HEK293 (cell line): ENCODE data around the gene MRPS31.

Experiments
- CTCF ChIA-PET: fragments of 350-600 bp; formaldehyde crosslinking; extraction: SDS; loops from one replicate; lab custom pipeline; 2021; ENCODE audit warnings: antibody characterized with exemption; lab: Yijun Ruan, JAX
- POLR2A ChIA-PET: fragments of 300-600 bp; formaldehyde crosslinking; extraction: SDS; loops from one replicate; lab custom pipeline; 2020; ENCODE audit warnings: antibody characterized with exemption, inconsistent platforms; lab: Yijun Ruan, JAX
- H3K27ac ChIP-seq: fragments of 200-500 bp; sonication (Bioruptor generic); 2 replicates; pipeline ENCODE4 v1.5.1; 2014; ENCODE audit warnings: low read depth, low read length, control low read depth, inconsistent platforms; ENCODE audit errors: extremely low read depth
- H3K36me3 ChIP-seq, 2 experiments: fragments of 200-500 bp in 1 of 2; sonication (Bioruptor generic) in 1 of 2; 1 replicate in 1 of 2; 2 replicates in 1 of 2; pipeline ENCODE4 v1.5.1; 2014 to 2017; ENCODE audit warnings: inconsistent platforms in 2 of 2, low read length in 2 of 2; ENCODE audit not compliant: control insufficient read depth in 2 of 2, insufficient read depth in 1 of 2
- H3K4me1 ChIP-seq: fragments of 200-500 bp; sonication (Bioruptor generic); 2 replicates; pipeline ENCODE4 v1.5.1; 2014; ENCODE audit warnings: mild to moderate bottlenecking, low read length, inconsistent platforms; ENCODE audit not compliant: control insufficient read depth, insufficient read depth
- H3K4me3 ChIP-seq: 2 replicates; pipeline ENCODE4 v1.5.1; 2011; ENCODE audit warnings: low read depth, mild to moderate bottlenecking, control low read depth, low read length, moderate library complexity
- H3K9me3 ChIP-seq: fragments of 200-500 bp; sonication (Bioruptor generic); 2 replicates; pipeline ENCODE4 v1.5.1; 2014; ENCODE audit warnings: low read depth, low read length, inconsistent platforms; ENCODE audit not compliant: control insufficient read depth, insufficient read depth
- GLIS1 ChIP-seq: fragments of 450-650 bp; formaldehyde crosslinking; IDR thresholded peaks from 2 replicates; pipeline ENCODE4 v1.5.1; 2016; ENCODE audit warnings: missing biosample characterization, missing genetic modification characterization
- PBX3 ChIP-seq: sonication (generic); formaldehyde crosslinking; IDR thresholded peaks from 2 replicates; pipeline ENCODE4 v1.8.1; 2022; ENCODE audit warnings: mild to moderate bottlenecking, moderate library complexity, missing genetic modification reagents
- SALL2 ChIP-seq: fragments of 450-650 bp; formaldehyde crosslinking; IDR thresholded peaks from 2 replicates; pipeline ENCODE4 v1.5.0; 2017; ENCODE audit warnings: missing biosample characterization, mild to moderate bottlenecking, missing genetic modification characterization, borderline replicate concordance
- SCRT1 ChIP-seq: fragments of 450-650 bp; formaldehyde crosslinking; IDR thresholded peaks from 2 replicates; pipeline ENCODE4 v1.5.1; 2016; ENCODE audit warnings: missing biosample characterization, missing genetic modification characterization, borderline replicate concordance
- TCF7L2 ChIP-seq: IDR thresholded peaks from 2 replicates; pipeline ENCODE4 v1.6.1; 2011; ENCODE audit warnings: low read depth, mild to moderate bottlenecking, inconsistent platforms, low read length, moderate library complexity, borderline replicate concordance
- YY1 ChIP-seq: fragments of 450-650 bp; formaldehyde crosslinking; IDR thresholded peaks from 2 replicates; pipeline ENCODE4 v1.5.1; 2018; ENCODE audit warnings: missing biosample characterization, missing genetic modification characterization
- ZIC2 ChIP-seq: fragments of 450-650 bp; formaldehyde crosslinking; IDR thresholded peaks from 2 replicates; pipeline ENCODE4 v1.5.1; 2016; ENCODE audit warnings: missing biosample characterization, missing genetic modification characterization
- ZNF112 ChIP-seq: fragments of 450-650 bp; formaldehyde crosslinking; IDR thresholded peaks from 2 replicates; pipeline ENCODE4 v1.5.0; 2017; ENCODE audit warnings: missing biosample characterization, missing genetic modification characterization
- ZNF169 ChIP-seq: fragments of 450-650 bp; formaldehyde crosslinking; IDR thresholded peaks from 2 replicates; pipeline ENCODE4 v1.5.1; 2016; ENCODE audit warnings: missing biosample characterization, missing genetic modification characterization
- ZNF223 ChIP-seq: fragments of 450-650 bp; formaldehyde crosslinking; IDR thresholded peaks from 2 replicates; pipeline ENCODE4 v1.5.1; 2016; ENCODE audit warnings: missing biosample characterization, missing genetic modification characterization
- ZNF239 ChIP-seq: fragments of 450-650 bp; formaldehyde crosslinking; IDR thresholded peaks from 2 replicates; pipeline ENCODE4 v1.5.1; 2016; ENCODE audit warnings: missing biosample characterization, missing genetic modification characterization
- ZNF37A ChIP-seq: fragments of 450-650 bp; IDR thresholded peaks from 2 replicates; pipeline ENCODE4 v1.5.1; 2018; ENCODE audit warnings: missing biosample characterization, missing genetic modification characterization
- ZSCAN16 ChIP-seq: fragments of 450-650 bp; formaldehyde crosslinking; IDR thresholded peaks from 2 replicates; pipeline ENCODE4 v1.5.1; 2016; ENCODE audit warnings: missing biosample characterization, missing genetic modification characterization

The MRPS31 gene

GRCh38 chr13:40780822-40781401 lies 9.9 kb upstream of the MRPS31 start:
- ChIA-PET POLR2A (no interaction called here), CTCF (interaction anchor here (0.7 to 2.7 kb wide), 3 partner anchors 9 to 815 kb away, joined by 3 to 6 read pairs (median 4); partner anchors contain the start of gene MRPS31)
- TF ChIP-seq YY1 (tag by site-specific recombination), result no peak
- TF ChIP-seq GLIS1 (tag by site-specific recombination), result 0 out of 2 replicates have a peak, but pooled peaks have one; percentile 34
- TF ChIP-seq ZIC2 (tag by site-specific recombination), result peak; percentile 51; the same call in 1 of the 2 replicates

GRCh38 chr13:40779796-40780285 lies 8.9 kb upstream of the MRPS31 start:
- Histone ChIP-seq H3K27ac (no peak overlapping the region), H3K36me3 (no peaks in the 10 kb centered on the region), H3K4me3 (no peak overlapping the region), H3K4me1 (no peaks in the 10 kb centered on the region), H3K9me3 (no peaks in the 10 kb centered on the region)
- ChIA-PET CTCF (interaction anchor here (0.6 to 2.7 kb wide), 10 partner anchors 8 to 1094 kb away, joined by 3 to 6 read pairs (median 3); no protein-coding TSS in a partner anchor), POLR2A (interaction anchor here (1.3 kb wide), 1 partner anchor 10 kb away, joined by 3 read pairs; the partner anchor contains the start of gene SLC25A15)
- TF ChIP-seq SALL2, result no peak
- no peak for TF ChIP-seq ZNF223 (tag by site-specific recombination)
- TF ChIP-seq TCF7L2, result no peak
- no peak for TF ChIP-seq ZNF239 (tag by site-specific recombination)
- TF ChIP-seq SCRT1 (tag by site-specific recombination), result no peak

More at GRCh38 chr13:40780822-40781401, 9.9 kb upstream of the MRPS31 start:
- Histone ChIP-seq H3K4me3 (no peak overlapping the region), H3K27ac (no peak overlapping the region), H3K9me3 (no peaks in the 10 kb centered on the region), H3K36me3 (no peaks in the 10 kb centered on the region), H3K4me1 (no peaks in the 10 kb centered on the region)

GRCh38 chr13:40779049-40779448 lies 8.1 kb upstream of the MRPS31 start:
- no peak overlapping the region for H3K27ac ChIP-seq
- no peak overlapping the region for H3K4me3 ChIP-seq
- no peaks in the 10 kb centered on the region for H3K4me1 ChIP-seq
- no peaks in the 10 kb centered on the region for H3K36me3 ChIP-seq
- H3K9me3 ChIP-seq, result no peaks in the 10 kb centered on the region
- ChIA-PET CTCF (interaction anchor here (0.6 to 2.7 kb wide), 4 partner anchors 9 to 1094 kb away, joined by 3 to 6 read pairs (median 3); no protein-coding TSS in a partner anchor), POLR2A (interaction anchor here (1.3 kb wide), 1 partner anchor 10 kb away, joined by 3 read pairs; the partner anchor contains the start of gene SLC25A15)
- no peak for TF ChIP-seq PBX3 (CRISPR knock-in tag)
- TF ChIP-seq ZNF112 (tag by site-specific recombination), result no peak
- no peak for TF ChIP-seq ZNF37A
- TF ChIP-seq, all 188 proteins: peak for 0

- POLR2A ChIA-PET, result interaction anchor here (0.6 to 1.0 kb wide), 3 partner anchors 9 to 283 kb away, joined by 3 to 4 read pairs (median 3); partner anchors contain the start of gene WBP4
- H3K4me3 ChIP-seq, result no peak overlapping the region
- no peak overlapping the region for H3K27ac ChIP-seq
- CTCF ChIA-PET, result interaction anchor here (0.6 to 1.6 kb wide), 13 partner anchors 9 to 1162 kb away, joined by 3 to 7 read pairs (median 4); partner anchors contain the start of gene SLC25A15
- H3K4me1 ChIP-seq, result no peaks in the 10 kb centered on the region
- no peaks in the 10 kb centered on the region for H3K9me3 ChIP-seq
- no peaks in the 10 kb centered on the region for H3K36me3 ChIP-seq
- TF ChIP-seq ZSCAN16 (tag by site-specific recombination) (no peak), ZNF169 (no peak)
These were observed 6.8 kb upstream of the MRPS31 start for GRCh38 chr13:40777809-40778175.
